Measurements from ENCODE around the gene SAMD10.
"Not testable (repeated sequence)": the region's sequence is repeated elsewhere in the genome, so short reads cannot be mapped to it uniquely, and the experiment has no call there.

SAMD10 gene

DNA sequence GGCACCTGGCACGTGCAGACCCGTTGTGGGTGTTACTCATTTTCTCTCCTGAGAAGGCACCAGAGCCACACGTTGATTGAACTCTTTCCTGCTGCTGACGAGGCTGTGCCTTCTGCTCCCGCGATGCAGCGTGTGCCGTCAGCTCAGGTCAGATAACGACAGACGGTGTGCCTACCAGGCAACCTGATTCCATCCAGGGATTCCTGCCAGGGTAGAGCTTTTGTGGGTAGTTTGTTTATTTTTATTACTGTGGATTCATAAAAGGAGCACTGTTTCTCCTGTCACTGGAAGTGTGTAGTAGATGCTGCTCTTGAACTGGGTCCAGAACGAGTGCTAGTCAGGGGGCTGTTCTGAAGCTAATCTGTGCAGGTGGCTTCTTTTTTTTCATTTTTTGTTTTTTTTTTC is 22.2 kb upstream of the SAMD10 start:
- DNase-seq (ENCODE audit: low spot score): no peak

DNA sequence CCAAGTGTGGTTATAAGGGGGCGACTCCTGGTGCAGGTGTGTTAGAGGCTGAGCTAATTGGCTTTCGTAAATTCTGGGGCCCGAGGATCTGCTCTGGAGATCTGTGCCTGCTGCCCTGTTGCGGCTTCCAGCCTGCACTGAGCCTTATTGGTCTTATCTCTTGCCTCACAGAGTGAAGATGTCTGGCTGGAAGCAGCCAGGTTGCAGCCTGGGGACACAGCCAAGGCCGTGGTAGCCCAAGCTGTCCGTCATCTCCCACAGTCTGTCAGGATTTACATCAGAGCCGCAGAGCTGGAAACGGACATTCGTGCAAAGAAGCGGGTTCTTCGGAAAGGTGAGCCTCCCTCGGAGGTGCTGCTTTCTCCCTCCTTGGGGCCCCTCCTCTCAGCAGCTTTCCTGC is 21.5 kb upstream of the SAMD10 start:
- DNase-seq (ENCODE audit: low spot score): no peak

DNA sequence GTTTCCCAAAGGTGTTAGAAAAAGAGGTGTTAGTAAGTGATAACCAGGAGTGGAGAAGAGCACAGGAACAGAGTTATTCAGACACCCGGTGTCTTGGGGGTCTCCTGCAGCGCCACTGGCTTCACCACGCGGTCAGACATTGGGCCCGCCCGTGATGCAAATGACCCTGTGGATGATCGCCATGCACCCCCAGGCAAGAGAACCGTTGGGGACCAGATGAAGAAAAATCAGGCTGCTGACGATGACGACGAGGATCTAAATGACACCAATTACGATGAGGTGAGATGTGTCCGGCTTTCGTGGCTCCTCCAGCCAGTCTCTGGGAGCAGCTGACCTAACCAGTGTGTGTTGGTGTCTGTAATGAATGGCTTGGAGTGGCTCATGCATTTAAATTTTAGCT is 3.5 kb upstream of the SAMD10 start:
- no peak for DNase-seq (ENCODE audit: low spot score)

DNA sequence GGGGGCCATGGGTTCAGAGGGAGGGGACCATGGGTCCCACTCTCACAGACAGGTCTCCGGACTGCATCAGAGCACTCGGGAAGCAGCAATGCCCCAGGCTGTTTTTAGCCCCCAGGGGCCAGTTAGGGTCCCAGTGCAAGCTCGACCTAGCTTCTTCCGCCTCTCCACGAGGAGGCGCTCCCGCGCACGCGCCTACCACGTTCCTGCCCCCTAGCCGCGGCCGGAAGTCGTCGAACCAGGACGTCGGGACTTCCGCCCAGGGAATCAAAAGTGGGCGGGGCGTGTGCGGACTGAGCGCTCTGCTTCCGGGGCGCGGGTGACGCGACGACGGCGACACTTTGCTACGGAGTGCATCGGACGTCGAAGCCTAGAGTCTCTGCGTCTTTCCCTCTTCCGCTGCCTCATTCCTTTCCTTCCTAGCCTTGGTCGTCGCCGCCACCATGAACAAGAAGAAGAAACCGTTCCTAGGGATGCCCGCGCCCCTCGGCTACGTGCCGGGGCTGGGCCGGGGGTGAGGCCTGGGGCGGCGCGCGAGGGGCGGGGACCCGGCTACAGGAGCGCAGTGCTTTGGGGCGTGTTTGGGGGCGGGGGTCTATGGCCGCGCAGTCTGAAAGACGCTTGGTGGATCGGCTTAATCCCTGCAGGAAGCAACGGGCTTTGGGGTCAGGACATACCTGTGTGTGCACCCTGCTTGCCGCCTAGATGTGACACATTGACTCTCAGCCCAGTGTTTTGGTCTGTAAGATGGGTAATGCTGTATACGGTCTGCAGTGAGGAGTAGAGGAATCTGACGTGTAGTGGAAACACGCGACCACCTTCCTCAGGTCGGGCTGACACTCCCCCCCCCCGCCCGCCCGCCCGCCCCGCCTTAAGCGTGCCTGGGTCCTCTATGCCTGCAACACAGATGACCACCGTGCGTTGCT is 1.6 kb upstream of the SAMD10 start, which contains the start of gene PRPF6:
TSS of gene PRPF6 (plus strand) at position 327 of the 923 bp plus-strand sequence. CDS start at position 441, 114 bp downstream.
- DNase-seq (ENCODE audit: low spot score): peak; percentile 94

DNA sequence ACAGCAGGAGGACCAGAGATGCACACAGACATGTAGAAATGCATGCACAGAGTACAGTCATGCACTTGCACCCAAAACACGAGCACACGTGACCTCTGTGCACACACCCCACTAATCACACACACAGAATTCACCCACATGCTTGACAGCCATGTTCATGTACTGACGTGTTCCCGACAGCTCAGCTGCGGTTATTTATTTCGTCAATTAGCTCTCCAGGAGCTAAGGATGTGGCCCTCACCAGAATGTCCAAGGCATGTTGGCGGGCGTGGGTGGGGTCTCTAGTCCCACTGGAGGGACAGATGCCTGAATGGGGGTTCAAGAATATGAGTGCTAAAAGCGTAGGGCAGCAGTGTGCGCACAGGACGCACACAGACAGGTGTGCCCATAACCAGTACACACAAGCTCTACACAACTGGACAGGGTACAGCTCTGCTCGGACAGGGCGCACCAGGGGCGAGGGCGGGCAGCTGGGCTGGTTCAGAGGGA is 919 bp upstream of the SAMD10 start:
- DNase-seq (ENCODE audit: low spot score): peak; percentile 50

DNA sequence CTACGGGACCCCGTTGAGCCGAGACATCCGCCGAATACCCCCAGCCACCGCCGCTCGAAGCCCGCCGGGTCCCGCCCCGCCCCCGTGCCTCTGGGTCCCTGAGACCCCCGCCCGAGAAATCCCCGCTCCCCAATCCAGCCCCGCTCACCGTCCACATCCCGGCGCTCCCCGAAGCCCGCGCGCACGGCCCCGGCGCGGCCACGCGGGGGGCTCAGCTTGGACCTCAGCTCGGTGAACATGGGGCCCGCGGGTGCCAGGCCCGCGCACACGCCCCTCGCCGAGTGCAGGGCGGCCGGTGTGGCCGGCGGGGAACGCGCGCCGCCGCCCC is 249 bp downstream of the SAMD10 start:
- DNase-seq (ENCODE audit: low spot score): no peak

DNA sequence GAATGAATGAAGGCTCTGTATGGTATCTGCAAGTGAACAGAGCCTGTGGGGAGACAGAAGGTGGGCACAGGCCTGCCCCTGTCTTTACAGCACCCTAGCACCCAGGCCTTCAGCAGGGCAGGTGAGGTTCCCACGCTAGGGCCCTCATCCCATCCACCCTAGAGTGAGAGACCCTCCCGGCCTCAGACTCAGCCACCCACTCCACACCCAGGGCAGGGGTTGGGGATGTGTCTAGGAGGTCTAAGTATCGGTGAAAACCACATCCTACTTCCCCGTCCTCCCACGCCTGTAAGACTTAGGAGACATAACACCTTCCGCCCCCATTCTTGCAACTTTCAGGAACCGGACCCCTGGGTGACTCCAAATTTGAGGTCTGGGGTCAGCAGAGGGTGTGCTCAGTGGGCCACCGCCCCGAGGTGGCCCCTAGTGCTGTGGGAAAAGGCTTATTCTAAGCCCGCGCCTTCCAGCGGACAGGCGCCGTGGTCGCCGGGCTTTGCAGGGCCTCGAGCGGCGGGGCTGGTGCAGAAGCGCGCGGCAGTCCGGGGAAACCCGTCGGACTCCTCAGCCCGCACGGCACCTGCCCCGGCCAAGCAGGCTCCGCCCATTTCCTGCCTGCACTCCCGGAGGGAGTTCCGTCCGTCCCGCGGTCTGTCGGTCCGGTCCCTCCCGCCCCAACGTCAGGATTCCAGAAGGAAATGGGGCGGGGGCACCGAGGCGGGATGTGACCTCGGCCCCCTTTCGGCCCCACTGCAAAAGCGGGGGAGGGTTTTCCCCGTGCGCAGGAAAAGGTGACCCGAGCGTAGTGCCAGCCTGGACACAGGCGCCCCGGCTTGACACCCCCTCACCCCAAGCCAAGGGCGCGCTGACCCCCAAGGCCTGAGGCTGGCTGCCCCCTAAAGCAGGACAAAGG is 868 bp downstream of the SAMD10 start:
- DNase-seq (ENCODE audit: low spot score): peak; percentile 44

DNA sequence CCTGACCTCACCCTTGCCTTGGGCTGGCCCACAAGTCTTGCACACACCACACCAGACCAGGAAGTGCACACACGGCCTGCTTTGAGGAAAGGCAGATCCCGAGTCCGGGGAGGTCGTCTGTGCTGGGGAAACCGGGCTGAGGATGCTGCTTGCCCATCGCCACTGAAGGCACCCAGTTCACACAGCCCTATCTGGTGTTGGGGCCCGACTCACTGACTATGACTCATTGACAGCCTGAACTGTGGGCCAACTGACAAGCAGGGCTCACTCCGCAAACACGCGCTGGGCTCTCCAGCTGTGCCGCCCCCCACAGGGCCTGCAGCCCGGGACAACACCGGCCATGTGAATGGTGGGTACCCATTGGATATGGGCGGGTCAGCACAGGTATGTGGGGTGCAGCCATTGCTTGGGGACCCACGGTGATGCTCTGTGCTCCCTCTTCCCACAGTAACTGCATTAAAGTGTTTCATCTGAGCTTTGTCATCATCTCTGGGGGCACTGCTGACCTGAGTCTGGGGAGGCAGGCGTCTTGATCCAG is 1.6 kb downstream of the SAMD10 start:
- DNase-seq (ENCODE audit: low spot score): peak; percentile 72

DNA sequence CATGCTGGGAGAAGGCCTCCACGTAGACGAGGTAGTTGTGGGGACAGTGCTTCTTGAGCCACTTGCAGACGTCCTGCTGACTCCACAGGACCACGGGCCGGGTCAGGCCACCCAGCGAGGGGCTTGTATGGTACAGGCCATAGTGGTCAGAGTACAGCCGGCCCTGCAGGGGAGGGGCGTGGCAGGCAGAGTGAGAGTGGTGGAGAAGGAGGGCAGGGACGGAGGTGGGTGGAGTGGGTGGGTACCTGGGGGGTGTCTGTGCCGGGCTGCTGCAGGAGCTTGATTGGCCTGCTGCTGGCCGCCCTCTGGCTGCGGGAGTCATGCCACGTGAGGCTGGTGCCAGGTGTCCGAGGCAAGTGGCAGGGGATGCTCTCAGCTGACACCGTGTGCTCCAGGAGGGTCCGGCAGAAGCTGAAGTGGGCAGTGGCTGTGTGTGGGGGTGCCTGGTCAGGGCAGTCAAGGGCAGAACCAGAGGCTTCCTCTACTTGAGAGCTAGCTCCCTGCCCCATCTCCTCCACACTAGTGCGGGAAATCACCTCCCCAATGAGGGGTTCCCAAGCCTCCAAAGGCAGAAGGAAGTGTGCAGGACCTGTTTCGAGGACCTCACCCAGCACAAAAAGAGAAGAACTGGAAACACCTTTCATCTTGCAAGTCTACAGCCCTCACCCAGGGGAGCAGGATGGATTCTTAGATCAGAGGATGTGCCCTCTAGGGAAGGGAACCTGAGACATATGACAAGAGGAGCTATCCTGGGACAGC is 2.3 kb downstream of the SAMD10 start:
- no peak for DNase-seq (ENCODE audit: low spot score)

DNA sequence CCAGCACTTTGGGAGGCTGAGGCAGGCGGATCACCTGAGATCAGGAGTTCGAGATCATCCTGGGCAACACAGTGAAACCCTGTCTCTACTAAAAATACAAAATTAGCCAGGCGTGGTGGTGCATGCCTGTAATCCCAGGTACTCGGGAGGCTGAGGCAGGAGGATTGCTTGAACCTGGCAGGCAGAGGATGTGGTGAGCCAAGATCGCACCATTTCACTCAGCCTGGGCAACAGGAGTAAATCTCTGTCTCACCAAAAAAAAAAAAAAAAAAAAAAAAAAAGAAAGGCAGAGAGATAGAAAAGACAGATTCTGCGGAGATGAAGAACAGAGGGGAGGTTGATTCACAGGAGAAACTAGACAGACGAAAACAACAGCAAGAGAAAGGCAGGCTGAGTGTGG is 2.9 kb downstream of the SAMD10 start:
- not testable (repeated sequence) for DNase-seq (ENCODE audit: low spot score)

DNA sequence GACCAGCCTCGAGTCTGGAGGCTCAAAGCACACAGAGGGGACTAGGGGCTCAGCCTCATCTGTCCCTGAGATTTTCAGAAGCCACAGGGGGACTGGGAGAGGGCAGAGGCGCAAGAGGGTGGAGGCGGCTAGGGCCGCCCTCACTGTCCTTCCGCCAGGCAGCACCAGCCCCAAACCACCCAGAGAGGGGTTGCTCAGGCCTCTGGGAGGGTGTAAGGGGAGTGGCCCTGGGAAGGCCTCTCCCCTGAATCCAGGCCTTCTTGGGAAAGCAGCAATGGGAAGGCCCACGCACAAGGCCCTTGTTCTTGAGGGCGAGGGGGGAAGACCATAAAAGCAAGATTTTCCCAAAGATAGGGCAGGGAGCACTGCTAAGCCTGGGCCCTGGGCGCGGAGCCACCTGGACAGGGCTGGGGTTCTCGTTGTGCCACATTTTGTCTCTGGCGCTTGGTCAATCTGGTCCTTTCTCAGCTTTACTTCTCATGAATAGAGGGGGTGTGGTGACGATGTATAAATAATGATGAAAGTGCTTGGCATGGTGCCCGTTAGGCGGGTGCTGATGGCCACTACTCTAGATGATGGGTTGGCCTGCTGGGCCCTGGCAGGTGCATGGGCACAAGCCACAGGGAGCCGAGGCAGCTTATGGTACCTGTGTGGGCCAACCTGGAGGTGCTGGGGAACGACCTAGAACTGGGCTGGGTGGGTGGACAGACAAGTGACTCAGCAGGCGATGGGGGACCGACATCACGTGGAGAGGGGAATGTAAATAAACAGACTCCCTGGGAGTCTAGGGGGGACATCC is 4.8 kb downstream of the SAMD10 start:
- DNase-seq (ENCODE audit: low spot score): no peak

DNA sequence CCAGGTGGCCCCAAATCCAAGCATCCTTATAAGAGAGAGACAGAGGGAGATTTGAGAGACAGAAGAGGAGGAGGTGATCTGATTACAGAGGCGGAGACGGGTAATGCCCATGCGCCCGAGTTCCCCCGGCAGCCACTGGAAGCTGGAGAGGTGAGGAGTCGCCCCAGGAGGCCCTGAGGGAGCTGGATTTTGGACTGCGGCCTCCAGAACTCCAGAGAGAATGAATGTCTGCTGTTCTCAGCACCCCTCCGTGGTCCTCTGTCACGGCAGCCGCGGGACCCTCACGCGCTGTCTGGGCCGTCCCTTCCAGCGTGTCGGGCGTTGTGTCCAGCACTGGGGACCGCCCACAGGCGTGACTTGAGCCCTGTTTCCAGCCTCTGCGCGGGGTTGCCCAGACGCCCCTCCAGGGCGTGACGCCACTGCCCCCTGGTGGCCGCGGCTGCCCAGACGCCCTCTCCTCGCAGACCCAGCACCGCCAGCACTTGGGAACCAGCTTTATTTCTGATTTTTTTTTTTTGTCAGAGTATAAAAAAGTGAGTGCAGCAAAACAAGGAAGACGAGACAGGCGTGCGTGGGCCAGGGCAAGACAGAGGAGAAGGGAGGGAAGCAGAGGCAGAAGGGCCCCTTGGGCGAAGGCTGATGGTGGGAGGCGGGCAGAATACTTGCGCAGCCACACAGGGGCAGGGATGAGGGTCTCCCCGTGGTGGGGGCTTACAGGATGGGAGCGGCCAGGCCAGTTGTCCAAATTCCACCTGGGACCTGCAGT is 5.6 kb downstream of the SAMD10 start:
- DNase-seq (ENCODE audit: low spot score): peak; percentile 77

DNA sequence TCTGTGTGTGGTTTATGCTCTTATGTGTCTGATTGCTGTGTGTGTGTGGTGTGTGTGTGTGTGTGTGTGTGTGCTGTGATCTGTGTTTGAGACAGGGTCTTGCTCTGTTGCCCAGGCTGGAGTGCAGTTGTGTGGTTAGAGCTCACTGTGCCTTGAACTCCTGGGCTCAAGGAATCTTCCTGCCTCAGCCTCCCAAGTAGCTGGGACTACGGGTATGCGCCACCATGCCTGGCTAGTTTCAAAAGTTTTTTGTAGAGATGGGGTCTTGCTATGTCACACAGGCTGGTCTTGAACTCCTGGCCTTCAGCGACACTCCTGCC is 6.3 kb downstream of the SAMD10 start:
- no peak for DNase-seq (ENCODE audit: low spot score)

DNA sequence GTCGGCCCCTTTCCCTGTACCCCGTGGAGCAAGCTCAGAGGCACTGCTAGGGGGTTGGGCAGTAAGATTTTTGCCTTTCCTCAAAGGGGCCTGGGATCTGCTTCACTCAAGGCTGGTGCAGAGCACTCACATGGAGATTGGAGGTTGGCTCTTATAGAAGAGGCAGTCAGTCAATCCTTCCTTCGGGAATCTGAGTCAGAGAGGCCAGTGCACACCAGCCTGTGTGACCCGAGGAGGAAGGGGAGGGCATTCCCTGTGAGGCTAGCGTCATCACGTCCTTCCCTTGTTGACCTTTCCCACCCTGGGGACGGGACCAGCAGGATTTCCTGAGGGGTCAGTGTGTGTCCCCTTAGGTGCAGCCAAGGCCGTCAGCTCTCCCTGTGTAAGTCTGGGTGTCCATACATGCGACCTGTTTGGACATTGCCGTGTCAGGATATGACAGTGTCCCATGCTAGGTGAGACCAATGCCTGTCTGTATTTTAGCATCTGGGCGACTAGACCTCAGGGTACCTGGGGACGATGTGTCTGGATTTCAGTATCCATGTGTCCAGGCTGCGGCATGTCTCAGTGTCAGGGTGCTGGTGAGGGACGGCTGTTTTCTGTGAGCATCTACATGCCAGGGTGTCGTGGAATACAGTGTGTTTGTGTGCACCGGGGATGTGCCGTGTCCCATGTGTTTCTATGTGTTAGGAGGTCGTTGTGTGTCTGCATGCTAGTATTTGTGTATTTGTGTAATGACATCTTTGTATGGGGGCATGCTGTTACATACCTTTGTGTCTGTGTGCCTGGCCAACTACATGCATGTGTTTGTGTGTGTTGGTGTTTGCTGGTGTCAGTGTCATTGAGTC is 6.9 kb downstream of the SAMD10 start:
- no peak for DNase-seq (ENCODE audit: low spot score)

DNA sequence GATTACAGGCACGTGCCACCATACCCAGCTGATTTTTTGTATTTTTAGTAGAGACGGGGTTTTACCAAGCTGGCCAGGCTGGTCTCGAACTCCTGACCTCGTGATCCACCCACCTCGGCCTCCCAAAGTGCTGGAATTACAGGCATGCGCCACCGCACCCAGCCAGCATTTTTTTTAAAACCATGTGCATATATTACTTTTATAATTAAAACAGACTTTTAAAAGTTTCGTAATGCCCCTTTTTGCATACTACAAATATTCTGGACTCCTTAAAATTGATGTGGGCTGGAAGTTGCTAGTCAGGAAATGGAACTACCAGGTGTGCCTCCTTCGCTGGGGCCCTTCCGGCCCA is 7.5 kb downstream of the SAMD10 start:
- not testable (repeated sequence) for DNase-seq (ENCODE audit: low spot score)

DNA sequence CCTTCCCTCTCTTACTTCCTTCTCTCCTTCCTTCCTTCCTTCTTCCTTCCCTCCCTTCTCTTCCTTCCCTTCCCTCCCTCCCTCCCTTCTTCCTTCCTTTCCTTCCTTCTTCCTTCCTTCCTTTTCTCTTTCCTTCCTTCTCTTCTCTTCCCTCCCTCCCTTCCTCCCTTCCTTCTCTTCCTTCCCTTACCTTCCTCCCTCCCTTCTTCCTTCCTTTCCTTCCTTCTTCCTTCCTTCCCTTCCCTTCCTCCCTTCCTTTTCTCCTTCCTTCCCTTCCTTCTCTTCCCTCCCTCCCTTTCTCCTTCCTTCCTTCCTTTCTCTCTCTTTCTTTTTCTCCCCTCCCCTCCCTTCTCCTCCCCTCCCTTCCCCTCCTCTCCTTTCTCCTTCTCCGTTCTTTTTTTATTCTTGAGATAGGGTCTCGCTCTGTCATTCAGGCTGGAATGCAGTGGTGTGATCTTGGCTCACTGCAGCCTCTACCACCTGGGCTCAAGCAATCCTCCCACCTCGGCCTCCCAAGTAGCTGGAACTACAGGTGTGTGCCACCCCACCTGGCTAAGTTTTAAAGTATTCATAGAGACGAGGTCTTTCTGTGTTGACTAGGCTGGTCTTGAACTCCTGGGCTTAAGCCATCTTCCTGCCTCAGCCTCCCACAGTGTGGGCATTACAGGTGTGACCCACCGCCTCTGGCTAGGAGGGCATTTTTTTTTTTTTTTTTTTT is 8.6 kb downstream of the SAMD10 start:
- DNase-seq (ENCODE audit: low spot score): no peak

DNA sequence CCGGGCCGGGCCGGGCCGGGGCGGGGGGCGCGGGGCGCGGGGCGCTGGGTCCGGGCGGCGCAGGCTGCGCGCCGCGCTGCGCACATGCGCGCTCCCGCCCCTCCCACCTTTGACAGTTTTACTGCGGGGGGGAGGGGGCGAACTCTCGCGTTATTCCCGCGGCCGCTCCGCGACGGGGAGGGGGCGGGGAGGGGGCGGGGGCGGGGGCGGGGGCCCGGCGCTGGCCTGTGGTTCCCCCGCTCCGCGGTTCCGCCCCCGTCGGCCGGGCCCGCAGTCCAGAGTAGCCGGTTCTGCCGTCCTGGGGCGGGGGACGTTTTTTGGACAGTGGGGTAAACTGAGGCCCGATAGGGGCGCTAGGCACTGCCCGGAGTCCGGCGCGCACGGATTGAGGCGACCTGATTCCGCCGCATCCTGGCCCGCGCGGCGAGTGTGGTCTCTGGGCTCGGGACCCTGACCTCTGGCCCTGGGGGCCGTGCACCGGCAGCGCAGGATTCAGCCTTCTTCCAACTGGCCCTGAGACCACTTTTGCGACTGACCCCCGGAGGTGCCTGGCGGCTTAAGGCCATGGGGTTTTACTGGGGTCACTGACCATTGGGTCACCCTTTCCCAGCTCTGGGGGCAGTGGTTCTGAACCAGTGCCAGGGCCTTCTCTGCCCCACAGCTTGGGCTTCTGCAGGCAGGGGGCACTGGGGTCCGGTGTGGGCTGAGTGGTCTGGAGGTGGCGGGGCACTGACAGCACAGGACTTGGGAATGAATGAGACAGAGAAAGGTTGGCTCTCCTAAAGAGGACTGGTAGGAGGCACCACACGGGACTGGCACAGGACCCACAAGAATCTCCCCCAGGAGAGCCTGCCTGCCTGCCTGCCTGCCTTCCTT is 9.4 kb downstream of the SAMD10 start, which contains the start of gene ZNF512B:
TSS of gene ZNF512B (minus strand) at position 93 of the 876 bp plus-strand sequence. CDS start 1,980 bp downstream, outside the sequence.
- peak; percentile 61 for DNase-seq (ENCODE audit: low spot score)

Data from CD4-positive, alpha-beta T cell treated with Interleukin-2 at 100 ng/mL for 4 hours (primary cell).